ENCODE measurements around the gene CFAP52.
"Not testable (repeated sequence)": the region's sequence is repeated elsewhere in the genome, so short reads cannot be mapped to it uniquely, and the experiment has no call there.

The CFAP52 gene

DNA sequence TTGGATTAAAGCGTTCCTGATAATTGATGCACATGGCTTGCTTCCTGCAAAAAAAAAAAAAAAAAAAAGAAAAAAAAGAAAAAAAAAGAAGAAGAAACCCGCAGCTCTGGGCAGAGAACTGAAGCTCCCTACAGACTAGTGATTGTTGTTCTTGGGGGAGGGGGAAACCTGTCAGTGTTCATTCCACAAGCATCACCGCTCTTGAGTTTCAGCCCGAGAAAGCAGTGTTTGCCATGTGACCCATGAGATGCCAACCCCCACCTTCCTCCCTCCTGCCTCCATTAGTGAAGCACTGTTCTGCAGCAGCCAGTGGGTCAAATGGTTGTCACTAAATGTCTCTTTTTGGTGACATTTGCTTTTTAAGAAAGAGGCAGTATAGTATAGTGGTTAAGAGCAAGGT is 70.6 kb downstream of the CFAP52 start:
- FAIRE-seq: no peak

DNA sequence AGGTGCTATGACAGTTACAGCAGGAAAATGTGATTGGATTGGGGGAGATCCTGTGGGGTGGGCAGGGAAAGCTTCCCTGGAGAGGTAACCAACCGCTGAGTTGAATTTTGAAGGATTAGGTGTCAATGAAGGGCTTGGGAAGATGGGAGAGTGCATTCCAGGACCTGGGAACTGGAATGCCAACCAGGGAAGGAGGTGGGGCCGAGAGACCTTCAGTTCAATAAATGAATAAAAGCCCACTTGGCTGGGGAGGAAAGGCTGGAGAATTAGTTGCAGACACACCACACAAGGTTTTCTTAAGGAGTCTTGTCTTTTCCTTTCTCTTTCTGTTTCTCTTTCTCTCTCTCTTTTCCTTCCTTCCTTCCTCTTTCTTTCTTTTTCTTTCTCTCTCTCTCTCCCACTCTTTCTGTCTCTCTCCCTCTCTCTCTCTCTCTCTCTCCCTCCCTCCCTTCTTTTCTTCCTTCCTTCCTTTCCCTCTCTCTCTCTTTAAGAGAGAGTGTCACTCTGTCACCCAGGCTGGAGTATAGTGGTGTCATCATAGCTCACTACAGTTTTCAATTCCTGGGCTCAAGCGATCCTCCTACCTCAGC is 72.2 kb downstream of the CFAP52 start:
- FAIRE-seq: no peak

GRCh38 chr17:9658593-9659211 is 82.3 kb downstream of the CFAP52 start:
- FAIRE-seq: no peak

DNA sequence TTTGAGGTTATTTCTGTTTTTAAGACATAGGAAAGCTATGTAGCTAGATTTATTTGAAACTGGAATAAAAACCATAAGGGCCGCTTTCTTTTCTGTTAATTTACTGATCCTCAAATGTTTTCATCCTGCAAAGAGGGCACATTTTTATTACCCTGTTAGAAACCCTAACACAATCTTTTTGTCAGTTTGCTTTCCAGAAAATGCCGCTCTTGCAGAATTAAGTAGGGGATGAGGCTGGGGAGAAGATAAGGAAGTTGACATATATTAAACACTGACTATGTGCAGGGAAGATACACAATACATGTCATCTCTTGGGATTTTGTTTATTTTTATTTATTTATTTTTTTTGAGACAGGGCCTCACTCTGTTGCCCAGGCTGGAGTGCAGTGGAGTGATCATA is 84.6 kb downstream of the CFAP52 start:
- no peak for FAIRE-seq

DNA sequence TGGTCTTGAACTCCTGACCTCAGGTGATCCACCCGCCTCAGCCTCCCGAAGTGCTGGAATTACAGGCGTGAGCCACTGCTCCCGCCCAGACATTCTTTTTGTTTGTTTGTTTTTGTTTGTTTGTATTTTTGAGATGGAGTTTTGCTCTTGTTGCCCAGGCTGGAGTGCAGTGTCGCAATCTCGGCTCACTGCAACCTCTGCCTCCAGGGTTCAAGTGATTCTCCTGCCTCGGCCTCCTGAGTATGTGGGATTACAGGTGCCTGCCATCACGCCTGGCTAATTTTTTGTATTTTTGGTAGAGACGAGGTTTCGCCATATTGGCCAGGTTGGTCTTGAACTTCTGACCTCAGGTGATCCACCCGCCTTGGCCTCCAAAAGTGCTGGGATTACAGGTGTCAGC is 87.1 kb downstream of the CFAP52 start:
- FAIRE-seq: not testable (repeated sequence)

DNA sequence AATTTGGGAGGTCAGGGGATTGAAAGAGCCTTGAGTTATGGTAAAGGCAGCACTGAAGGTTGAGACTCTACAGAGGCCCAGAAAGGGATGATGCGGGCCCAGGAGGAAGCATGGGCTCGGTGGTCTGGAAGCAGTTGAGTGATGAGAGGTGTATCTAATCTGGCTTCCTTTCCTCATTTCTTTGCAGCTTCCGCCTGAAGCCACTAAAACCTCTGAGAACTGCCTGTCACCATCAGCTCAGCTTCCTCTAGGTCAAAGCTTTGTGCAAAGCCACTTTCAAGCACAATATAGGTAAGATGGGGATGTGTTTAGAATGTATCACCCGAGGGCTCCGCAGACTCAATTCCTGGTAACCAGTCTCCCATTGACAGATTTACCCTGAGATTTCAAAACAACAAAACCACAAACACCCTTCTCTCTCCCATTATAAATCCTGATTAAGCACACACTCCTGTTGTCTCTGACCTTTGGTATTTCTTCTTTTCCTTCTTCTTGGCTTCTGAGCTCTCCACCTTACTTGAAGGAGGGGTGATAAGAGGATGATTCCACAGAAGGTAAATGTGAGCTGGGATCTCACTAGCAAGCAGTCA is 90.1 kb downstream of the CFAP52 start:
- FAIRE-seq: no peak

GRCh38 chr17:9668517-9668916 is 92.1 kb downstream of the CFAP52 start:
- FAIRE-seq: no peak

- FAIRE-seq: no peak
These were observed 93.1 kb downstream of the CFAP52 start for GRCh38 chr17:9669551-9670008.

DNA sequence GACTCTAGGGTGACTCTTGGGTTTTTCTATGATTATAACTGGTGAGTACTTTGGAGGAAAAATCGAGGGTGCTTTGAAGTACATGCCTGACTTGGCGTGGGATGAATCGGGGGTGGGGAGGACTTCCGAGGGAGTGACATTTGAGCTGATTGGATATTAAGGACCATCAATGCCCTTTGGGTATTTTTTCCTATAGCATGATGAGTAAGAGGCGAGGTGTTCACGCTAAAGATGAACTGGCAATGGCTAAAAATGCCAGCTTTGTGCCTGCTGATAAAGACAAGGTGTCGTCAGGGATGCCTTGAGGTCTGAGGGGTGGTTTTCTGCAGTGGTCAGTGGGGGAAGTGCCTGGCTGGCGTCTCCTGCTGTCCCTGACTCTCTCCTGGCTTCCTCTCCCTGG is 94.2 kb downstream of the CFAP52 start:
- FAIRE-seq: no peak

GRCh38 chr17:9671559-9671958 is 95.1 kb downstream of the CFAP52 start:
- FAIRE-seq: no peak

DNA sequence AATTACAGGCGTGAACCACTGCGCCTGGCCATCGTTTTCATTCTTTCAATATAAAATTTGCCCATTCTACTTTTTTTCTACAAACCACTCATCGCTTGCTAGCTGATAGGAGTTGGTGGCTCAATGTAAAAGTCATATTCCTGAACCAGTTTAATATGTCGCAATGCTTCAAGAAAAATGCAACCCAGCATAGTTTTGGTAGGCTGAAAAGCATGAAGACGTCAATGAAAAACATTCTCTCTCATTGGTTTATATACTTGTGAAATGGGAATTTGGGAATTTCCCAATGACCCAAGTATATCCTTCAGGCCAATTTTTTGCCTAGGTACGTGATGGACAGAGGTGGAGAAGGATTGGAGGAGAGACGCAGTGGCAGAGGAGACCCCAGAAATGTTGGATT is 95.8 kb downstream of the CFAP52 start:
- FAIRE-seq: no peak

DNA sequence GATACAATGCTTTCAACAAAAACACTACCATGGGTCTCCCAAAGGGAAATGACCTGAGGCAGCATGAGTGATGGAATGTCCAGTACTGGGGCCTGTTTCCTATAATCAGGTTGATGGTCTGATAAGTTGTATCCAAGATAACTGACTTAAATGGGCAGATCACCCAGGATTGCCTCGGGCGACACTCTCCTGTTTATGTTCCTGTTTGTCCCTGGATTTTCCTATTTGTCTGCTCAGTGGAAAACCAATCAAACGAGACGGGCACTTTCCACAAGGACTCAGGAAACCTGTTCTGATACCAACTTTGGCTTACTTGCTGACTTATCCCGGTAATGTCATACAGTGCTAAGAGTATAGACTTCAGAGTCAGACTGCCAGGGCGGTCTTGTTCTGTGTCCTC is 96.2 kb downstream of the CFAP52 start:
- FAIRE-seq: no peak

DNA sequence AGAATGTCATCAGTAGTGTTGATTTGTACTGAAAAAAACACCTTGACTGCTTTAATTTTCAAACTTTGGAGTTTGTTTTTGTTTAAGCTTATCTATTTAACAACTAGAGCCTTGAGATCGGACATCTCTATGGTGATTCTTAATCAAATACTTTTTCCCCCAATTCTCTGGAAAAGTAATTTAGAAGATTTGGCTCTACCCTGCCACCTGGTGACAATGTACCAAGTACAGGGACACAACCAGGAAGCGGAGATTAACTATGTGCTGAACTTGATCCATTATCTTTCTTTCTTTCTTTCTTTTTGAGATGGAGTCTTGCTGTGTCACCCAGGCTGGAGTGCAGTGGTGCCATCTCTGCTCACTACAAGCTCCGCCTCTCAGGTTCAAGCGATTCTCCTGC is 99.6 kb downstream of the CFAP52 start:
- no peak for FAIRE-seq

- no peak for FAIRE-seq
These were observed 100.4 kb downstream of the CFAP52 start for GRCh38 chr17:9676820-9677310.

DNA sequence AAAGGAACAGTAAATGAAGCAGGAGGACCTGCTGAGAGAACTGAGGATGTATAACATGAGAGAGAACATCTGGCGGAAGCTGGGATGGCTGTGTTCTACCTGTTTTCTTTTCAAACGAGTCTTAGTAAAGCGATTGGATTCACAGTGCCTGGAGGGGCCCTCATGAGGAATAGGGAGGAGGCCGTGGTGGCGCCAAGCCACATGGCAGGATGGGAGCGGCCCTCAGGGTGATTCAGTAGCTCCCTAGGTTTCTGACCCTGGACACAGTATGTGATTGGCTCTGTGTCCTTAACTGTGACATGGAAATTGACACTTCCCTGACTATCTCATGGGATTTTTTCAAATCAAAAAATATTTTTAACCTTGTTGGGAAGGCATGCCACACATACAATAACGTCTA is 101.0 kb downstream of the CFAP52 start:
- no peak for FAIRE-seq

- no peak for FAIRE-seq
These were observed 101.5 kb downstream of the CFAP52 start for GRCh38 chr17:9677896-9678295.

GRCh38 chr17:9684955-9685621 is 108.6 kb downstream of the CFAP52 start:
- FAIRE-seq: peak; percentile 69
